A549 (cell line): Measurements from ENCODE around the gene CCL4L2. TPM values are rescaled to one million over a fixed set of nuclear protein-coding genes. Genes with fewer than 3 reads are reported as not detected.
"Not testable (repeated sequence)": the region's sequence is repeated elsewhere in the genome, so short reads cannot be mapped to it uniquely, and the experiment has no call there.

Experiments used
- ATAC-seq, 2 experiments: fragments of 200-7000 bp in 1 of 2; fragments of >200 bp in 1 of 2; cut with Nextera tagmentation in 1 of 2; cut with Tn5 transposase in 1 of 2; 3 replicates each; pipeline versions ENCODE4 v1.8.0 to v1.9.1; 2018 to 2020; ENCODE audit warnings: mild to moderate bottlenecking in 1 of 2, moderate library complexity in 1 of 2
- CTCF ChIA-PET: fragments of 300-600 bp; sonication (Branson Sonifier 250); formaldehyde crosslinking; extraction: SDS; loops from one replicate; lab custom pipeline; 2021; ENCODE audit warnings: antibody characterized with exemption, inconsistent platforms; lab: Yijun Ruan, JAX
- POLR2A ChIA-PET: fragments of 350-600 bp; formaldehyde crosslinking; extraction: SDS; loops from one replicate; lab custom pipeline; 2021; ENCODE audit warnings: antibody characterized with exemption, inconsistent platforms; lab: Yijun Ruan, JAX
- DNase-seq, 2 experiments: peaks; one replicate each; pipeline versions ENCODE4 v3.0.0 to v3.0.0-alpha.2; 2011 to 2016; ENCODE audit warnings: low read depth in 1 of 2, low spot score in 1 of 2
- FAIRE-seq: peaks from 2 replicates; lab custom pipeline; 2011; peaks lifted over from hg19 to GRCh38; lab: Jason Lieb, UNC
- H3K27ac ChIP-seq, 2 experiments: fragments of >200 bp; sonication (Bioruptor Twin); formaldehyde crosslinking; 3 replicates each; pipeline ENCODE4 v1.5.1; 2016 to 2017
- H3K4me1 ChIP-seq: fragments of >200 bp; sonication (Bioruptor Twin); formaldehyde crosslinking; 3 replicates; pipeline ENCODE4 v1.6.1; 2016
- H3K4me2 ChIP-seq: fragments of >200 bp; sonication (Bioruptor Twin); formaldehyde crosslinking; 3 replicates; pipeline ENCODE4 v1.6.1; 2016
- H3K4me3 ChIP-seq: fragments of >200 bp; sonication (Bioruptor Twin); formaldehyde crosslinking; 3 replicates; pipeline ENCODE4 v1.5.1; 2016
- H3K9me3 ChIP-seq: fragments of >200 bp; sonication (Bioruptor Twin); formaldehyde crosslinking; 3 replicates; pipeline ENCODE4 v1.6.1; 2016
- CBX2 ChIP-seq: fragments of 200-600 bp; sonication (generic); IDR thresholded peaks from 2 replicates; pipeline ENCODE4 v1.6.1; 2016; ENCODE audit warnings: low read depth, mild to moderate bottlenecking, borderline replicate concordance
- CEBPB ChIP-seq, 2 experiments: fragments of >200 bp in 1 of 2; sonication (Bioruptor Twin) in 1 of 2; formaldehyde crosslinking in 1 of 2; IDR thresholded peaks; 2 replicates each; pipeline ENCODE4 v1.6.1; 2012 to 2016
- CHD2 ChIP-seq: fragments of 150-350 bp; IDR thresholded peaks from 2 replicates; pipeline ENCODE4 v1.6.1; 2014; ENCODE audit warnings: low read length; ENCODE audit not compliant: partially characterized antibody
- CHD4 ChIP-seq: fragments of 200-600 bp; sonication (generic); IDR thresholded peaks from 2 replicates; pipeline ENCODE4 v1.6.1; 2016; ENCODE audit warnings: antibody characterized with exemption, mild to moderate bottlenecking, borderline replicate concordance
- E2F6 ChIP-seq: IDR thresholded peaks from 2 replicates; pipeline ENCODE4 v1.6.1; 2012; ENCODE audit warnings: low read depth, borderline replicate concordance
- EP300 ChIP-seq, 2 experiments: fragments of >200 bp; sonication (Bioruptor Twin); formaldehyde crosslinking; IDR thresholded peaks; 2 replicates in 1 of 2; 3 replicates in 1 of 2; pipeline ENCODE4 v1.6.1; 2016 to 2017
- ESRRA ChIP-seq: fragments of 150-350 bp; IDR thresholded peaks from 2 replicates; pipeline ENCODE4 v1.6.1; 2014; ENCODE audit warnings: mild to moderate bottlenecking, low read length, borderline replicate concordance
- FOSL2 ChIP-seq, 2 experiments: fragments of 450-650 bp in 1 of 2; fragments of >200 bp in 1 of 2; sonication (Bioruptor Twin) in 1 of 2; formaldehyde crosslinking; IDR thresholded peaks; 2 replicates each; pipeline versions ENCODE4 v1.5.0 to v1.6.1; 2016 to 2020; ENCODE audit warnings: mild to moderate bottlenecking in 1 of 2, moderate library complexity in 1 of 2
- HDAC2 ChIP-seq: fragments of 200-600 bp; sonication (generic); IDR thresholded peaks from 2 replicates; pipeline ENCODE4 v1.6.1; 2016
- HMGXB4 ChIP-seq: fragments of 250-450 bp; sonication (Bioruptor Pico); IDR thresholded peaks from 2 replicates; pipeline ENCODE4 v1.5.0; 2021; ENCODE audit warnings: mild to moderate bottlenecking, moderate library complexity, borderline replicate concordance
- HOXB13 ChIP-seq: fragments of 250-450 bp; sonication (Bioruptor Pico); IDR thresholded peaks from 2 replicates; pipeline ENCODE4 v1.5.0; 2020; ENCODE audit warnings: low read depth, mild to moderate bottlenecking, moderate library complexity
- JUNB ChIP-seq: fragments of >200 bp; sonication (Bioruptor Twin); formaldehyde crosslinking; IDR thresholded peaks from 2 replicates; pipeline ENCODE4 v1.6.1; 2016
- KDM1A ChIP-seq: fragments of 200-600 bp; sonication (generic); IDR thresholded peaks from 2 replicates; pipeline ENCODE4 v1.6.1; 2016; ENCODE audit warnings: low read depth, mild to moderate bottlenecking
- PHF8 ChIP-seq: fragments of 200-600 bp; sonication (generic); IDR thresholded peaks from 2 replicates; pipeline ENCODE4 v1.6.1; 2016; ENCODE audit warnings: low read depth, mild to moderate bottlenecking, antibody characterized with exemption, moderate library complexity, borderline replicate concordance
- POLR2A ChIP-seq: IDR thresholded peaks from 2 replicates; pipeline ENCODE4 v1.6.1; 2012; ENCODE audit warnings: mild to moderate bottlenecking, low read length
- POLR2AphosphoS2 ChIP-seq: conservative IDR thresholded peaks from 2 replicates; pipeline ENCODE4 v1.6.1; 2012; ENCODE audit warnings: low read length, improper control_type of control experiment, inconsistent platforms
- REST ChIP-seq: fragments of 200-600 bp; sonication (generic); IDR thresholded peaks from 2 replicates; pipeline ENCODE4 v1.6.1; 2016; ENCODE audit warnings: antibody characterized with exemption, mild to moderate bottlenecking, moderate library complexity
- SREBF2 ChIP-seq: fragments of 450-650 bp; IDR thresholded peaks from 2 replicates; pipeline ENCODE4 v1.6.1; 2014; ENCODE audit warnings: mild to moderate bottlenecking, moderate library complexity
- TP53 ChIP-seq: fragments of 250-450 bp; sonication (Bioruptor Pico); IDR thresholded peaks from 2 replicates; pipeline ENCODE4 v1.5.0; 2021; ENCODE audit warnings: mild to moderate bottlenecking, moderate library complexity
- USF2 ChIP-seq: fragments of 450-650 bp; IDR thresholded peaks from 2 replicates; pipeline ENCODE4 v1.6.1; 2014; ENCODE audit warnings: antibody characterized with exemption
- ZFP36 ChIP-seq: fragments of 450-650 bp; IDR thresholded peaks from 2 replicates; pipeline ENCODE4 v1.6.1; 2014; ENCODE audit warnings: borderline replicate concordance; ENCODE audit not compliant: partially characterized antibody
- ZNF302 ChIP-seq: fragments of 250-450 bp; sonication (Bioruptor Pico); IDR thresholded peaks from 2 replicates; pipeline ENCODE4 v1.9.0; 2021; ENCODE audit warnings: inconsistent platforms, mild to moderate bottlenecking, moderate library complexity
- WGBS: methylation state at CpG from one replicate; pipeline ENCODE4 v1.1.6; 2017; ENCODE audit errors: missing lambda C conversion rate; 5-methylcytosine and 5-hydroxymethylcytosine counted together
- polyA plus RNA-seq, 4 experiments: library from polyadenylated mRNA; depleted of rRNA in 3 of 4; stranded (reverse); fragments of >200 nt; fragmentation: RNase III in 1 of 4; extraction: RNeasy Plus Mini Kit Qiagen cat#74134 plus additional on column Dnase treatment in 1 of 4; gene quantifications; 2 replicates in 3 of 4; 3 replicates in 1 of 4; pipeline ENCODE4 v1.2.3, GENCODE V29; 2011 to 2017

The CCL4L2 gene
- polyA plus RNA-seq, 2 of the 4 experiments (the other 2 are of a cell fraction) = not detected

GRCh38 chr17:36205637-36206485 lies 5.0 kb upstream of the CCL4L2 start:
- ATAC-seq = no peak
- FAIRE-seq = no peak
- TF ChIP-seq JUNB (no peak), POLR2A (no peak), TP53 (CRISPR knock-in tag) (no peak), USF2 (no peak), PHF8 (no peak), HMGXB4 (CRISPR knock-in tag) (no peak), E2F6 (no peak), EP300 (IDR thresholded peaks at IDR 0.05) (no peak), HDAC2 (no peak), ZNF302 (CRISPR knock-in tag) (no peak), ZFP36 (no peak)
- TF ChIP-seq, all 56 proteins: peak for 0
- DNase-seq = no peak
- Histone ChIP-seq H3K4me2 (no peak overlapping the region), H3K9me3 (no peaks in the 10 kb centered on the region), H3K27ac (no peak overlapping the region), H3K4me3 (no peak overlapping the region), H3K4me1 (no peaks in the 10 kb centered on the region)
- POLR2A ChIA-PET = interaction anchor here (0.5 kb wide), 1 partner anchor 342 kb away, joined by 3 read pairs; no protein-coding TSS in a partner anchor
- WGBS = 21% methylated on average over 4 of the region's 4 CpGs
- CTCF ChIA-PET = interaction anchor here (1.7 kb wide), 1 partner anchor 57 kb away, joined by 6 read pairs; no protein-coding TSS in a partner anchor

GRCh38 chr17:36206486-36206821 lies 4.4 kb upstream of the CCL4L2 start:
- not testable (repeated sequence) for H3K4me3 ChIP-seq, ATAC-seq, H3K9me3 ChIP-seq, DNase-seq, FAIRE-seq, H3K27ac ChIP-seq, H3K4me1 ChIP-seq, H3K4me2 ChIP-seq
- ChIA-PET POLR2A (interaction anchor here (0.5 kb wide), 1 partner anchor 342 kb away, joined by 3 read pairs; no protein-coding TSS in a partner anchor), CTCF (interaction anchor here (1.7 kb wide), 1 partner anchor 58 kb away, joined by 6 read pairs; no protein-coding TSS in a partner anchor)
- WGBS = 3% methylated on average over 1 of the region's 1 CpG

GRCh38 chr17:36207383-36207782 lies 3.5 kb upstream of the CCL4L2 start:
- not testable (repeated sequence) for FAIRE-seq, ATAC-seq, H3K9me3 ChIP-seq

GRCh38 chr17:36209575-36209974 lies 1.3 kb upstream of the CCL4L2 start:
- CTCF ChIA-PET = interaction anchor here (1.0 to 1.5 kb wide), 2 partner anchors 61 to 274 kb away, joined by 3 to 6 read pairs; no protein-coding TSS in a partner anchor
- H3K4me1 ChIP-seq = no peaks in the 10 kb centered on the region
- TF ChIP-seq KDM1A = no peak
- no peak for TF ChIP-seq REST
- no peak for TF ChIP-seq POLR2AphosphoS2
- TF ChIP-seq CHD4 = no peak
- TF ChIP-seq ESRRA = no peak
- no peak for TF ChIP-seq FOSL2 (IDR thresholded peaks at IDR 0.05)
- TF ChIP-seq FOSL2 (CRISPR knock-in tag; IDR thresholded peaks at IDR 0.05) = no peak
- no peak for TF ChIP-seq HOXB13 (CRISPR knock-in tag)
- no peak for TF ChIP-seq POLR2A
- TF ChIP-seq ZNF302 (CRISPR knock-in tag) = no peak
- TF ChIP-seq CEBPB (IDR thresholded peaks at IDR 0.05) = no peak
- TF ChIP-seq SREBF2 = no peak
- no peak for TF ChIP-seq CHD2
- TF ChIP-seq CBX2 = no peak

More at GRCh38 chr17:36207383-36207782, 3.5 kb upstream of the CCL4L2 start:
- POLR2A ChIA-PET, DNase-seq, H3K4me1 ChIP-seq, H3K4me3 ChIP-seq, H3K4me2 ChIP-seq, CTCF ChIA-PET, H3K27ac ChIP-seq: not testable (repeated sequence)
- WGBS = 31% methylated on average over 6 of the region's 6 CpGs

More at GRCh38 chr17:36209575-36209974, 1.3 kb upstream of the CCL4L2 start:
- Histone ChIP-seq H3K27ac (no peak overlapping the region), H3K4me3 (no peak overlapping the region), H3K4me2 (no peak overlapping the region), H3K9me3 (no peaks in the 10 kb centered on the region)
- DNase-seq = no peak
- POLR2A ChIA-PET = no interaction called here
- no peak for FAIRE-seq
- ATAC-seq = no peak
